Umbilical cord (tissue), 2 donors: ENCODE results near the gene KIF3C. TPM values are rescaled to one million over a fixed set of nuclear protein-coding genes. Genes with fewer than 3 reads are reported as not detected.
A peak's percentile ranks its signal among the peaks of the same experiment; 100 is the strongest.
"Not testable (repeated sequence)": the region's sequence is repeated elsewhere in the genome, so short reads cannot be mapped to it uniquely, and the experiment has no call there.

ENCODE experiments used
- DNase-seq: peaks from one replicate; pipeline ENCODE4 v3.0.0-alpha.2; 2015; ENCODE audit warnings: low spot score
- total RNA-seq: library from RNA; depleted of rRNA; stranded (reverse); fragments of >200 nt; gene quantifications from one replicate; pipeline ENCODE4 v1.2.3, GENCODE V29; 2014; ENCODE audit warnings: low replicate concordance; ENCODE audit not compliant: insufficient read depth

Gene KIF3C
- total RNA-seq, 1 donor from 2014 or later = 4.1 TPM

DNA sequence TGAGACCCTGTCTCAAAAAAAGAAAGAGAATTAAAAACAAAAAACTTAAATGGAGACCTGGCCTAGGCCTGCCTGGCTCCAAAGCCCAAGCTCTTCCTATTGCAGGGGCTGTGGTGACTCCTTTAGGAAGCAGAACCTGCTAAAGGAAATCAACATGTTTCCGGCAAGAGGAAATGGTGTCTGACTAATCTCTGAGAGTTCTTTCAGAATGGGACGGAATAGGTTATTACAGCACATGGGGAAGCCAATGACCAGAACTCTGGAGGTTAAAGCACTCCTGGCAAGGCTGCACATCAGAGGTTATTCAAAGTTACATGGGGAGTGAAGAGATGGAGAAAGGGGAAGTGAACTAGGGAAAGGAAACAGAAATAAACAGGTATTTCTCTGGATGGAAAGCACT, 21.4 kb downstream of the KIF3C start:
- DNase-seq = peak; percentile 56

DNA sequence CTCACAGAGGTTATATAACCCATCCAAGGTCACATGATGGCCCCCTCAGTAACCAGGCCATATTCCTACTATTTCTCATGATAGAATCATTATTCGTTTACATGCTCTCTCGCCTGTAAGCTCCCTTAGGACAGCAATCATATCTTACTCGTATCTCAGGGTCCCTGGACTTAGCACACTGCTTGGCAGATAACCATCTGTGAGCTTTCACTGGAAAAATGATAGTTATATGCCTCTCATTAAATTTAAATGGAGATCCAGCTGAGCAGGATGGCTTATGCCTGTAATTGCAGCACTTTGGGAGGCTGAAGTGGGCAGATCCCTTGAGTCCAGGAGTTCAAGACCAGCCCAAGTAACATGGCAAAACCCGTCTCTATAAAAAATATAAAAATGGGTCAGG, 21.9 kb downstream of the KIF3C start:
- DNase-seq = no peak

DNA sequence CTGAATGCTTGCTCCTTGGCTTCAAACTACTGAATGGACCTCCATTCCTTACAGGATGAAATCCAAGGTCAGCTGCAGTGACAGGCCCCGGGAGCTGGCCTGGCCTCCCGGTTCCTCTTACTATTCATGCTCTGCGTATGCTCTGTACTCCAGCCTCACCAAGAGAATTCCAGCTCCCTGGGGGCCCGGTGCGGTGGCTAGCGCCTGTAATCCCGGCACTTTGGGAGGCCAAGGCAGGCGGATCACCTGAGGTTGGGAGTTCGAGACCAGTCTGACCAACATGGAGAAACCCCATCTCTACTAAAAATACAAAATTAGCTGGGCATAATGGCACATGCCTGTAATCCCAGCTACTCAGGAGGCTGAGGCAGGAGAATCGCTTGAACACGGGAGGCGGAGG, 23.7 kb downstream of the KIF3C start:
- not testable (repeated sequence) for DNase-seq

DNA sequence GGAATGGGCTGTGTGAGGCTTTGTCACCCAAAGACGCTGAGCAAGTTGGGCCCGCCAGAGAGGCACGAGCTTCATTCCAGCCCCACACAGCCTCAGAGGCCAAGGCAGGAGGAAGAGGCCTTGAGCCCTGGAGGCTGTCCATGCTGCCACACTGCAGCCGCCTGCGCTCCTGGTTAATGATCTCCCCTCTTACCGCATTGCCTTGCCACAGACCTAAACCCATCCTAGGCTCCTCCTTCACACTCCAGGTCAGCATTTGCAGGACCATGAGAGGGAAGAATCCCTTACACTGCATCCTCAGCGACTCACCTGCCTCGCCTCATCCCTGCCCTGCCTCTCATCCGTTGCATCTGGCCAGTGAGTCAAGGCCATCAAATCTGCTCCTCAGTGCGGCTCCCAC, 24.6 kb downstream of the KIF3C start:
- DNase-seq = no peak

DNA sequence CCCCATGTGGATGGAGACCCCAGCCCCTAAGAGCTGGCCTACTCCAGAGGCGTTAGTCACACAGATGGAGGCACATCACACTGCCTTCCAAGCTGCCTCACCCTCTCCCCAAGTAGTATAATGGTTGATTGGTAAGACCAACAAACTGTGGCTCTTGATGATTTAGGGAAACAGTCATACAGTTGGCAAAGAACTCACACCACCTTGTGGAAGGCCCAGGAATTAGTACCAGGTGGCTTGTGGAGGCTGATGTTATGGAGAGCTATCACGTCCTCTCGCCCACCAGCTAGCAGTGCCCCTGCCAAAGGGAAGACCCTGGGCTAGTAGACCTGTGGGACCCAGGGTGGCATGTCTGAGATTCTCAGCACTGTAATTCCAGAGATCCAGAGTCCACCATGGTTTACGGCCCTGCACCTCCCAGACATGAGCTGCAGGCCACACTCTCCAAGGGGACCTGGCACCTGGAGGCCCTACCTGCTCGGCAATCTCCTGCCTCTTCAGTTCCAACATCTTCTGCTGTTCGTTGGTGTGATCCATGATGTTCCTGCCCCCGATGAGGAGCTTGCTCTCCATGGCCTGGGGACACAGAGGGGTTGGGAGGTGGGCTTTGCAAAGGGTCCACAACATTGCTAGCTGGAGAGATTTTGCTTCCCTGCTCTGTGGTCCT, 26.3 kb downstream of the KIF3C start:
- DNase-seq = no peak

DNA sequence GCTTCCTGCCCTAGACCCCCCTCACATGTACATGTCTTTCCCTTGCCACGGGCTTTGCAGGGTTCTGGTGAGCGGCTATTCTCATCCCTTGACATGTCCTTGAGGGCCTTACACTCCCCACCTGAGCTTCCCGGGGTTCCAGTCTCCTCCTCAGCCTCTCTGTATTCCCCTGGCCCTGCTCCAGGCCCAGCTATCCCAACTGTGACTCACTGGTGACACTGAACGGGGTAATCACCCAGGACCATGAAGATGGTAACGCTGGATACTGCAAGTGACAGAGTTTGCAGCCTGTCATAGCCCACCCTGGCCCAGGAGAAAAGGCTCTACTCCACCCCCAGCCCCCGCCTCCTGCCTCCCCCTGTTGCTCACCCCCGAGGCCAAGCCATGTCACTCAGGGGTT, 27.3 kb downstream of the KIF3C start:
- DNase-seq = no peak

DNA sequence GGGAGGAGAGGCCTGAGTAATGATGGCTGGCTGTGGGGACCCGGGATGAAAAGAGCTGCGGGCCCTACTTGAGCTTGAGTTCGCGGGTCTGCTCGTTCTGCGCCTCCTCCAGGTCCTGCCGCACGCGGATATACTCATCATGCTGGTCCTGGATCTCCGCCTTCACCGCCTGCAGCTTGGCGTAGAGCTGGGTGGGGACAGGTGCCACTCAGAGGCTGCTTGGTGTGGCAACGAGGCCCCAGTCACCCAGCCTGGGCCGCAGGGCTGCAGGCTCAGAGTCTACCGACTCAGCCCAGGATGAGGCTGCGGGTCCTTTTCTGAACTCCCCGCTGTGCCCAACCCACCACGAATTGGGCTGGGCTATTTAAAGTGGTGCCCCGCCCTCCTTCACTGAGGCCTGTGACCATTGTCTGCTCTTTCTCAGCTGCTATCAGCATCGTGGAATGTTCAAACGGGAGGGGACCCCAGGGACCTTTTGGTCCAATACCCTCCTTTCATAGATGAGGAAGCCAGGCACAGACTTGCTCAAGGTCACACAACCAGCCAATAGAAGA, 28.0 kb downstream of the KIF3C start:
- DNase-seq = no peak

DNA sequence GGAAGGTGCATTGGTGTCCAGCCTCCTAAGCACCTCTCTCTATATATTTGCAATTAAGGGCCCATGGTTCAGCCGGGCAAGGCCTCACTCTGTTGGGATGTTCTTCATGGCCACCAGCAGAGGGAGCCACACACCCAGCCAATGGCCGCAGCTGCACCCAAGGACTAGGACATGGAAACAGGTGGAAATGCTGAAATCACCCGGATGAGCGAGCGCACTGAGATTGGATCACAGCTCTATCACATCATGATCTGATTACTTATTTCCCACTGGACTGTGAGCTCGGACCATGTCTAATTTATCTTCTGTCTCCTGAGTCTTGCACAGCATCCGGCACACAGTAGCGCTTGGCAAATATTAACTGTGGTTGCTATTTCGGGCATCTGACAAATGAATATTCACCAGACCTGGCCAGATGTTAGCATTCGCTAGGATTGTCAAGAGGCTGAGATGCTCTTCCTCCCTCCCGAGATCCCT, 31.2 kb downstream of the KIF3C start:
- peak; percentile 76 for DNase-seq

DNA sequence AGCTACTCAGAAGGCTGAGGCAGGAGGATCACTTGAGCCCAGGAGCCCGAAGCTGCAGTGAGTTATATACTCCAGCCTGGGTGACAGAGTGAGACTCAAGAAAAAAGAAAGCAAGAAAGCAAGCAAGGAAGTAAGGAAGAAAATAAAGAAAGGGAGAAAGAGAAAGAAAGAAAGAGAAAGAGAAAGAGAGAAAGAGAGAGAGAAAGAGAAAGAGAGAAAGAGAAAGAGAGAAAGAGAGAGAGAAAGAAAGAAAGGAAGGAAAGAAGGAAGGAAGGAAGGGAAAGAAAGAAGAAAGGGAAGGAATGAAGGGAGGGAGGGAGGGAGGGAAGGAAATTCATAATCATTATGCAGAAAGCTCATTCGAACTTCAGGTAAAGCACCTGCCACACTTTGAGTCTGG, 33.9 kb downstream of the KIF3C start:
- DNase-seq = no peak

DNA sequence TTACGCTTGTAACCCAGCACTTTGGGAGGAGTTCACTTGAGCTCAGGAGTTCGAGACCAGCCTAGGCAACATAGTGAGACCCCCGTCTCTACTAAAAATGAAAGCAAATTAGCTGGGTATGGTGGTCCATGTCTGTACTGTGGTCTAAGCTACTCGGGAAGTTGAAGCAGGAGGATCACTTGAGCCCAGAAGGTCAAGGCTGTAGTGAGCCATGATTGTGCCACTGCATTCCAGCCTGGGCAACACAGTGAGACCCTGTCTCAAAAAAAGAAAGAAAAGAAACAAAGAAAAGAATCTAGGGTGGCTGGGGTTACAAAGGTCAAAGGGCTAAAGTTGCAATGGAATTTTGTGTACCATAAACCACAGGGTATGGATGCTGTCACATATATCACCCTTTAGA, 41.3 kb downstream of the KIF3C start:
- no peak for DNase-seq

DNA sequence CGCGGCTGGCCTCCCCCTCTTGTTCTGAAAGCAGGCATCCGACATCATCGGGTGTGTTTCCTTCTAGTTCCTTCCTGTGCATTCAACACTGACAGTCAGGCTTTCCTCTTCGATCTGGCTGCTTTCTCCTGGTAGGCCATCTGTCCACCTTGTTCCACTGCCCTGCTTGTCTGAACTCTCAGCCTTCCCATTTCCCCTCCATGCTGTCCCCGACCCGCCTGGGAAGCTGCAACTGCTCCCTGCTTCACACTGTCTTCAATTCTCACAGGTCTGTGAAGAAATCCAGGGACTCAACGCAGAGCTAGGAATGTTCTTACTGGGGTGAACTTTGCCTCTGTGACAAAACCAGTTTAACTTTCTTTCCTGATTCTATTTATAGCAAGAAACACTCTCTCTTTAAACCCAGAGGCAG, 43.0 kb downstream of the KIF3C start:
- no peak for DNase-seq

DNA sequence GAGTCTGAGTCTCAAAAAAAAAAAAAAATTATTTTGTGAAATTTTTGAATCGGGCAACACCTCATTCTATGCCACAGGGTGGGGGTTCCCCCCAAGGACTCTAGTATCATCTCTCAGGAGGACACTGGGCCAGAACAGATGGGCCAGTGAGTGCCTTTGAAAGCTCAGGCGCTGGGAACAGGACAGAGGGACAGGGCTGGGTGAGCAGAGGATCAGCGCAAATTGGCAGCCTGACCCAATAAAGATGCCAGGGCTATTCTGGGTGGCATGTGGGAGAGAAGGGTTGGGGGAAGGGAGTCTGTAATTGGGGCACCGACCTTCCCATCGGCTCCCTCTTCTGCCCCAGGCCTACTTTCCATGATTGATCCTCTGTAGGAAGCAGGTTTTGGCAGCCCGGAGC, 44.0 kb downstream of the KIF3C start:
- DNase-seq = no peak

DNA sequence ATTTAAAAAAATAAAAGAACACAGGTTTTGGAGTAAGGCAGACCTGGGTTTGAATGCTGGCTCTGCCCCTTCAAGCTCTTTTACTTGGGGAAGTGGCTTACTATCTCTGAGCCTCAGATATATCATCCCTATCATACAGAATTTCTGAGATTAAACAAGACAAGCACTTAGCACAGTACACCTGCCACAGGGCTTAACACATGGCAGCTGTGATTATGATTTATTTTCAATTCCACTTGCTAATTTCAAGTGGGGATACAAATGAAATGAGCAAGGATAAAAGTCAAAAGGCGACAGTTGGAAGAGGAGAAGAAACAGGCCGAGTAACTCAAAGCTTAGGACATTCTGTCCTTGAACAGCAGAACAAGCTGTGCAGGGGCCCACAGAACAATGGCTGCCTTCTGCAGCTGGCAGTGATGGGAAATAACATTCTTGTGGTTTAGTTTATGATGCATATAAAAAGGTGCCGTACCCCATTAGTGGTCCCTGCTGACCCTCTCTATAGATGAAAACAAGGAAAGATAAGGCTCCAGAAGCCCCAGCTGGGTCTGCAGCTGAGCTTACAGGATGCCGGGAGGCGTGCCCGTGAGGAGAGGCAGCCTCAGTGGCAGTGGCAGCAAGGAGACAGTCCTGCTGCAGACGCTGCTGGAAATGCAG, 45.3 kb downstream of the KIF3C start:
- no peak for DNase-seq

DNA sequence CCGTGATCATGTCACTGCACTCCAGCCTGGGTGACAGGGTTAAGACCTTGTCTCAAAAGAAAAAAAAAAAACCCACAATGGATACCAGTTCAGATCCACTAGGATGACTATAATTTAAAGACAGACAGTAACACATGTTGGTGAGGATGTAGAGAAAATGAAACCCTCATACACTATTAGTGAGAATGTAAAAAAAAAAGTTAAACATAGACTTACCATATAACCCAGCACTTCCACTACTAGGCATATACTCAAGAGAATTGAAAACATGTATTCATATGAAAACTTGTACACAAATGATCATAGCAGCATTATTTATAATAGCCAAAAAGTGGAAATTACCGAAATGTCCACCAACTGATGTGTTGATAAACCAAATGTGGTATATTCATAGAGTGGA, 48.7 kb downstream of the KIF3C start:
- DNase-seq = no peak

DNA sequence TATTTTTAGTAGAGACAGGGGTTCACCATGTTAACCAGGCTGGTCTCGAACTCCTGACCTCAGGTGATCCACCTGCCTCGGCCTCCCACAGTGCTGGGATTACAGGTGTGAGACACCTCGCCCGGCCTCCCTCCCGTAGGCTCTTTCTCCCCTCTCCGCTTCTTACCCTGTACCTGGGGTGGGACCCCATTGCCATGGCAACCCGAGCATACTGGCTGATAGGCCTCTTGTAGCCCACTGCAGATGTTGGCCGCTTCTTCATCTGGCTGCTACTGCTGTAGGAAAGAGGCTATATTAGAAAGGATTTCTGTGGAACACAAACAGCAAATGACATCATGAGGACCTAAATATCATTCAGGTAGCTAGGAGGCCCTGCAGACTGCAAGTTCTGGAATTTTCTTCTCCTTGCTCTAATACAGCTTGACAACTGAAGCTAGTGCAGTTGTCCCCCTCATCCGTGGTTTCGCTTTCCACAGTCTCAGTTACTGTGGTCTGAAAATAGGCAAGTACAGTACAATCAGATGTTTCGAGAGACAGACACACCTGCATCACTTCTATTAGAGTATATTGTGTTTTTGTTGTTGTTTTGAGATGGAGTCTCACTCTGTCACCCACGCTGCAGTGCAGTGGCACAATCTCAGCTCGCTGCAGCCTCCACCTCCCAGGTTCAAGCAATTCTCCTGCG, 52.4 kb downstream of the KIF3C start:
- no peak for DNase-seq

DNA sequence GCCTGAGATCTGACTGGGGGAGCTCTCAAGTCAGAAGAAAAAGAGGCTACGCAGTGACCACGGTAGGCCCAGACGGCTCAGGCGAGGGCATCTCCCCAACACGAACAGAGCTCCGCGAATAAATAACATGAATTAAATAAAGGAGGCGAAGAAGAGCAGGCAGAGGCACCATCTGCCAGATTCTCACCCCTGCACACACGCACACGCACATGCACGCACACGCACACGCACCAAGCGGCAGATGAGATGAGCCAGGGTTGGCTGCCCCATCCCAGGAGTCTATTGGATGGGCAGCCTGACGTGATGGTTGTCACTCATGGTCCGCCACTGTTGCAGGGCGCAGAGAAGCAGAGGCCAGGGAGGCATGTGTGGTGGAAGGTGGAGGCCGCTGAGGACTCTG, 53.6 kb downstream of the KIF3C start:
- no peak for DNase-seq

DNA sequence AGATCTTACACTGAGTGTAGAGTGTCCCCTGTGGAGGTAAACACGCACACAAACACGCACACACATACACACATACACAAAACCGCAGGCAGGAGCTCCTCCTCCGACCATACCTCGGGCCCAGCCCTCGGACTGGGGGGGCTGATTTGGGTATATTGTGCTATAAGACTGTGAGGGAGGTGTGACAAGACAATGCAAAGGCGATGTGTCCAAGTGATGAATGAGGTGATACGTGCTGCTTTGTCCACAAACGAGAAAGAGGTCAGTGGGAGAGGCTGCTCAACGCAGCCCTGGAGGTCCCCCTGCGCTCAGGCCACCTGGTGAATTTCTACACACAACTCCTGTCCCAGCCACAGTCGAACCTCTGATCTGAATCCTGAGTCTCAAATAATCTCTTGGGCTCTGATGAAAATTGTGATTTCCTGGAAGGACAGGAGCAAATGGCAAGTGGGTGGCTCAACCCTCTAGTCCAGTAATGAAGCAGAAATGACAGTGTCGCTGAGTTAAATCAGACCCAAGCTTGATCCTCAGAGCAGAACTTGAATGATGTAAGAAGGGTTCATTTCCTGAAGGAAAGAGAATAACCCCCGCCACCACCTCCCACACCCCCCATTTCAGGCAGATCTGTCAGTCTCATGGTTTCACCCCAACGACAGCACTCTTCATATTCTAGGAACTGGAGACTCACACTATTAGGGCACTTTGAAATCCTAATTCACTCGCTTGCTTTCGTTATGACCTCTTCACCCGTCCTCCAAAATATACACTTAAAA, 55.1 kb downstream of the KIF3C start:
- no peak for DNase-seq

DNA sequence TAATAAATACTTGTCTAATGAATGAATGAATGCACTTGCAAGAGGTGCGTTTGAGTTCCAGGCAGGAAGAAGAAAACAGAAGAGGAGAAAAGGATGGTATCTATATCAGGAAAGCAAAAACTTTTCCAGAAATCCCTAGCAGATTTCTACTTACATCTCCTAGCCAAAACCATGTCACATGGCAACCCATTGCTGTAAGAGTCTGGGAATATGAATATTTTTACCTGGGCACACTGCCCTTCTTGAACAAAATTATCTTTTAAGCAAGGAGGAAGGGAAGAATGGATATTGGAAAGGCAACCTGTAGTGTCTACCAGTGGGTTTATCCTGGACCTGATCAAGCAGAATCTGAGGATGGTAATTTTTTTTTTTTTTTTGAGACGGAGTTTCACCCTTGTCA, 59.8 kb downstream of the KIF3C start:
- DNase-seq = no peak

DNA sequence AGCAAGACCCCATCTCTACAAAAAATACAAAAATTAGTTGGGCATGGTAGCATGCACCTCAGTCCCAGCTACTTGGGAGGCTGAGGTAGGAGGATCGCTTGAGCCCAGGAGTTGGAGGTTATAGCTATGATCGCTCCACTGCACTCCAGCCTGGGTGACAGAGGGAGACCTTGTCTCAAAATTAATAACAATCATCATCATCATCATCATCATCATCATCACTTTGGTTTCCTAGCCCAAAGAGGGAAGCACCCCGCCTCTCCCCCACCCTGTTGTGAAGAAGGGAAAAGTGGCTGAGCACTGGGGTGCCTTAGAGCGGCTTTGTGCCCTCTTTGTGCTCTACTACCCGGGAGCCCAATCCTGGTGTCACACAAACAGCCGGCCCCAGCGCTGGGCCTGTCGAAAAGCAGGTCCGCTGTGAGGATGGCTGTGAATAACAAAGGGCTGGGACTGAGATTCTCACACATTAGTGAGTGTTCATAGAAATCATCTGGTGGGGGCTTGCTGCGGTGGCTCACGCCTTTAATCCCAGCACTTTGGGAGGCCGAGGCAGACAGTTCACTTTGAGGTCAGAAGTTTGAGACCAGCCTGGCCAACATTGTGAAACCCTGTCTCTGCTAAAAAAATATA, 61.4 kb downstream of the KIF3C start:
- no peak for DNase-seq

DNA sequence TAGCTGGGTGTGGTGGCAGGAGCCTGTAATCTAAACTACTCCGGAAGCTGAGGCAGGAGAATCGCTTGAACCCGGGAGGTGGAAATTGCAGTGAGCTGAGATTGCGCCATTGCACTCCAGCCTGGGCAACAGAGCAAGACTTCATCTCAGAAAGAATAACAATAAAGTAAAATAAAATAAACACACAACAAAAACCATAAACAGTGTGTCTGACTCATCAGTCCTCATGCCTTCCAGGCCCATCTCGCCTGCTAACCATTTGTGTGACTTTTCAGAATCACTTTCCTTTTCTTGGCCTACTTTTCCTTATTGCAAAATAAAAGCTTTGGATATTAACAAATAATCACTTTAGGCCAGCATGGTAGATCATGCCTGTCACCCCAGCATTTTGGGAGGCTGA, 62.0 kb downstream of the KIF3C start:
- DNase-seq = no peak

DNA sequence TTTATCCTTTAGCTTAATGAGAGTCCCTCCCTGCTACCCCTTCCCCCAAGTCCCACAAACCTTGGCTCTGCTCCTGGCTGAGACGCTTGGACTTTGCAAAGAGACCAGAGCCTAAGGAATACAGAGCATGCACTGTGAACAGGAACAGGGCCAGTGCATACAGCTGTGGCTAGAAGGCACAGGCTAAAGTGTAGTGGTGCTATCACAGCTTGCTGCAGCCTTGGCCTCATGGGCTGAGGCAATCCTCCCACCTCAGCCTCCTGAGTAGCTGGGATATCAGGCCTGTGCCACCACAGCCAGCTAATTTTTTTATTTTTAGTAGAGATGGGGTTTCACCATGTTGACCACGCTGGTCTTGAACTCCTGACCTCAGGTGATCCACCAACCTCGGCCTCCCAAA, 64.5 kb downstream of the KIF3C start:
- DNase-seq = no peak
